Cardiac fibroblast (primary cell): ENCODE results near the gene NTRK3.

Source experiments
- DNase-seq, 2 donors: peaks; one replicate each; pipeline versions ENCODE4 v3.0.0 to v3.0.0-alpha.2; 2010; ENCODE audit warnings: low read depth in 2 of 2
- H3K4me3 ChIP-seq, 2 donors: replicated peaks in 1 of 2; 1 replicate in 1 of 2; 2 replicates in 1 of 2; pipeline ENCODE4 v1.5.1; 2011; ENCODE audit warnings: low read depth in 2 of 2, low read length in 2 of 2, mild to moderate bottlenecking in 2 of 2, moderate library complexity in 1 of 2
- TF ChIP-seq, protein P1 (sequence below): IDR thresholded peaks from one replicate; pipeline ENCODE4 v1.5.1; 2011; ENCODE audit warnings: low read depth, mild to moderate bottlenecking, low read length, inconsistent platforms

NTRK3 gene

GRCh38 chr15:87827131-87827530 is 429.4 kb downstream of the NTRK3 start:
- TF ChIP-seq, protein P1, sequence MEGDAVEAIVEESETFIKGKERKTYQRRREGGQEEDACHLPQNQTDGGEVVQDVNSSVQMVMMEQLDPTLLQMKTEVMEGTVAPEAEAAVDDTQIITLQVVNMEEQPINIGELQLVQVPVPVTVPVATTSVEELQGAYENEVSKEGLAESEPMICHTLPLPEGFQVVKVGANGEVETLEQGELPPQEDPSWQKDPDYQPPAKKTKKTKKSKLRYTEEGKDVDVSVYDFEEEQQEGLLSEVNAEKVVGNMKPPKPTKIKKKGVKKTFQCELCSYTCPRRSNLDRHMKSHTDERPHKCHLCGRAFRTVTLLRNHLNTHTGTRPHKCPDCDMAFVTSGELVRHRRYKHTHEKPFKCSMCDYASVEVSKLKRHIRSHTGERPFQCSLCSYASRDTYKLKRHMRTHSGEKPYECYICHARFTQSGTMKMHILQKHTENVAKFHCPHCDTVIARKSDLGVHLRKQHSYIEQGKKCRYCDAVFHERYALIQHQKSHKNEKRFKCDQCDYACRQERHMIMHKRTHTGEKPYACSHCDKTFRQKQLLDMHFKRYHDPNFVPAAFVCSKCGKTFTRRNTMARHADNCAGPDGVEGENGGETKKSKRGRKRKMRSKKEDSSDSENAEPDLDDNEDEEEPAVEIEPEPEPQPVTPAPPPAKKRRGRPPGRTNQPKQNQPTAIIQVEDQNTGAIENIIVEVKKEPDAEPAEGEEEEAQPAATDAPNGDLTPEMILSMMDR, result no peak
- DNase-seq, result peak; percentile 31 to 52
- H3K4me3 ChIP-seq, result no peak overlapping the region

DNA sequence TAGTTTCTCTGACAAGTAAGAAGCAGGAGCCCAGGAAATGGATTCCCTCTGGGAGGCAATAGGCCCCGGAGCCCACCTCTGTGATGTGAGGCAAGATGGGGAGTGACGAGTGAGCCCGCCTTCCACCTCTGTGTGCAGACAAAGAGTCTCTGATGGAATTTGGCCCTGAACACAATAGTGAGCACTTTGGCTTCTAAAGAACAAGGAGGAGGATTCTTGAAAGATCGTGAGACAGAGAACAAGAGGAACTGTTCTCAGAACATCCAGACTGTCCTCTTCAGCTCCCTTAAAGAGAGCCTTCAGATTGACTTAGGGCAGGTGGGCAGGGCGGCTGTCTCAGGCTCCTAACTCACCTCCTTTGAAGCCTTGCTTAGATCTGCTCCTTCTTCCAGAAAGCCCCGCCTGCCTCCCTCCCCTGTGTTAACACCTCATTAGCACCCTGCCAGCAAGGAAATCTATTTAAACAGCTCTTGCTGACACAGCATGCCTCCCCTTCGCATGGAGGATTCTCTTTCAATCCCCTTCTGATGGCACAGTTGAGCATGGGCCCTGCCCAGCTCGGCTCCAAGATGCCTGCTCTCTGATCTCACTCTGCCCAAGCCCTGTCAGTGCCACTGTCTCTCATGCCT is 430.3 kb downstream of the NTRK3 start:
- TF ChIP-seq, protein P1, result no peak
- DNase-seq, result no peak

DNA sequence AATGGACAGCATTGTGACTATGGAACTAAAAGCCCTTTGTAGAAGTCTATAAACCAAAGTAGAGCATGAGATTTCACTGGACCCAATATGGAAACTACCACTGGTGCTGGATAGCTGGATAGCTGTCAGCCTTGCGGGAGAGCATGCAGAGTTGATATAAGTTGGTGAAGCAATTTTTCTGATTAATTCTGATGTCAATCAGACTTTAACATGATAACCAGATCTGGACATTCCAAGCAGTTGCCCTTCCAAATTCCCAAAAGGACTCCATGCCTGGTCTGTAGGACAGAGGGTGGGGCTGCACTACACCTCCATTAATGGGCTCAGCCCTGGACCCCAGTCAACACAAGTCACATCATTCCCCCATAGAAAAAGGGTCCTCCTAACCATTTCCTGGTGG is 437.8 kb downstream of the NTRK3 start:
- H3K4me3 ChIP-seq, result no peak overlapping the region
- DNase-seq, result no peak
- TF ChIP-seq, protein P1, result no peak

More for the DNA sequence above, 430.3 kb downstream of the NTRK3 start:
- H3K4me3 ChIP-seq, result no peak overlapping the region

GRCh38 chr15:87817553-87817952 is 439.0 kb downstream of the NTRK3 start:
- TF ChIP-seq, protein P1, result peak; percentile 6
- DNase-seq, result peak; percentile 18 to 35
- no peak overlapping the region for H3K4me3 ChIP-seq

DNA sequence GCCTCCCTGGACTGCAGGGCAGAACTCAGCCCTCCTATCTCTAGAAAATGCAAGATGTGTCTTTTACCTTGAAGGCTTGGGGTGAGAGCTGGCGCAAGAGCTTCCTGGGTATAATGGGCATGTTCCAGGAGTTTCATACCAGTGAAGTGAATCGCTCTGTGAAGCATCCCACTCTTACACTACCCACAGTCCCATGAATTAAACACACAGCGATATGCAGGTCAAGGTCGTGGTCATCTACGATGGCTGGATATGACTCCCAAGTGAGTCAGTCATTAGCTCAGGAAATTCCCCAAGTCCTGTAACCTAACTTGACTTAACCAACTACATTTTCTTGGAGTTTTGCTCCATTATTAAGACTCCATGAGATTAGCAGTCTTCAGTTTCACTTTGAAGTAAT is 439.7 kb downstream of the NTRK3 start:
- peak; percentile 79 to 92 for DNase-seq
- TF ChIP-seq, protein P1, result no peak
- H3K4me3 ChIP-seq, result no peak overlapping the region

- peak; percentile 22 to 32 for DNase-seq
- H3K4me3 ChIP-seq, result no peak overlapping the region
- TF ChIP-seq, protein P1, result no peak
Observed at GRCh38 chr15:87816016-87816415, 440.5 kb downstream of the NTRK3 start.
